Heart left ventricle (tissue), 16 donors: ENCODE data around the gene ARMH3. TPM values are rescaled to one million over a fixed set of nuclear protein-coding genes. Genes with fewer than 3 reads are reported as not detected.

Experiments
- ATAC-seq, 4 donors: fragments of 200-7000 bp; cut with Tn5 transposase; one replicate each; pipeline ENCODE4 v1.9.1; 2020 to 2022; ENCODE audit warnings: moderate library complexity in 4 of 4, mild to moderate bottlenecking in 3 of 4, moderate number of reproducible peaks in 1 of 4
- DNase-seq, 5 donors: peaks; one replicate each; pipeline ENCODE4 v3.0.0-alpha.2; 2020
- H3K27ac ChIP-seq, 12 donors: fragments of 200-600 bp; sonication (generic) in 4 of 12; one replicate each; pipeline versions ENCODE4 v1.5.0 to v1.8.0; 2016 to 2022; ENCODE audit warnings: mild to moderate bottlenecking in 2 of 12
- H3K27me3 ChIP-seq, 9 donors: fragments of 200-600 bp; sonication (generic) in 2 of 9; one replicate each; pipeline versions ENCODE4 v1.5.1 to v1.8.0; 2016 to 2022; ENCODE audit warnings: mild to moderate bottlenecking in 3 of 9
- H3K36me3 ChIP-seq, 9 donors: fragments of 200-600 bp; sonication (generic) in 2 of 9; one replicate each; pipeline versions ENCODE4 v1.5.0 to v1.8.0; 2018 to 2022; ENCODE audit warnings: mild to moderate bottlenecking in 2 of 9
- H3K4me1 ChIP-seq, 12 donors: fragments of 200-600 bp; sonication (generic) in 4 of 12; one replicate each; pipeline versions ENCODE4 v1.5.0 to v1.8.0; 2016 to 2022; ENCODE audit warnings: mild to moderate bottlenecking in 3 of 12
- H3K4me3 ChIP-seq, 12 donors: fragments of 200-600 bp; sonication (generic) in 4 of 12; one replicate each; pipeline versions ENCODE4 v1.5.0 to v1.8.0; 2017 to 2022; ENCODE audit warnings: mild to moderate bottlenecking in 9 of 12, moderate library complexity in 4 of 12
- H3K9me3 ChIP-seq, 12 donors: fragments of 200-600 bp; sonication (generic) in 4 of 12; one replicate each; pipeline versions ENCODE4 v1.5.0 to v1.8.0; 2016 to 2022; ENCODE audit warnings: mild to moderate bottlenecking in 1 of 12
- POLR2A ChIP-seq, 2 donors: fragments of 450-650 bp; IDR thresholded peaks; one replicate each; pipeline ENCODE4 v1.6.1; 2017; ENCODE audit warnings: antibody characterized with exemption in 2 of 2, mild to moderate bottlenecking in 2 of 2, moderate library complexity in 2 of 2
- WGBS, 4 donors: extraction: QIAGEN DNeasy Blood & Tissue Kit in 2 of 4; methylation state at CpG; one replicate each; pipeline versions ENCODE4 v1.1.5 to v1.1.7; 2013 to 2018; 5-methylcytosine and 5-hydroxymethylcytosine counted together
- intact Hi-C, 10 donors: fragments of 100-400 bp; cut with DNase I; formaldehyde crosslinking; loops; one replicate each; pipeline versions ENCODE4 v1.11.1 to v1.14.2; 2022
- polyA plus RNA-seq, 2 donors: library from polyadenylated mRNA; stranded (reverse); fragments of 200-250 nt; gene quantifications; one replicate each; pipeline ENCODE4 v1.2.3, GENCODE V29; 2013
- total RNA-seq, 9 donors: library from RNA; depleted of rRNA in 2 of 9; stranded (reverse); fragments of >200 nt in 2 of 9; fragmentation: NEBNext Ultra II Directional in 3 of 9; extraction: Animal tissue kit (Norgen Biotek cat#: 25700) in 3 of 9; gene quantifications; one replicate each; pipeline versions ENCODE4 v1.1.0 to v1.2.4, GENCODE V29; 2016 to 2023
- TF ChIP-seq, protein P1 (sequence below), 12 donors: fragments of 200-600 bp; sonication (generic) in 4 of 12; IDR thresholded peaks; one replicate each; pipeline versions ENCODE4 v1.5.0 to v1.8.0; 2018 to 2022; ENCODE audit warnings: antibody characterized with exemption in 12 of 12, mild to moderate bottlenecking in 5 of 12
- donor health status: ischemic (EF 13 %, LVEDD 7.1; RV severe dilation, severe dysfunction).
- donor health status: healthy with polysubstance abuse.
- donor health status: DM: no; HTN: yes; CAD: no.
- donor health status: DM: no; HTN: no; CAD: no.
- donor health status: ischemic (EF 25% LVEDD 6.9; RV normal size, moderate dysfunction).
- donor health status: ischemic (EF 25% LVEDD 5.7; RV mildly dilated, moderate dysfunction).
- donor health status: healthy.
- donor health status: DM: yes; HTN: yes; CAD: no.
- donor health status: ischemic (EF 35%, LVEDD 5.7; RV mildly dilated, moderate dysfunction).
- donor health status: nonischemic (EF 11% LVEDD 7.7; RV severe dilation, severe dysfunction).
- donor health status: DM: yes; HTN: yes; CAD: no.
- donor health status: PGD.
- donor health status: ischemic (EF 29% LVEDD 5.4; RV normal size, mild dysfunction).
- donor health status: nonischemic (EF 23%, LVEDD 6.1; RV moderate dilation, normal function).

The ARMH3 gene
- total and polyA plus RNA-seq, 11 donors, result 28.5 to 84.2 (median 43.9) TPM

DNA sequence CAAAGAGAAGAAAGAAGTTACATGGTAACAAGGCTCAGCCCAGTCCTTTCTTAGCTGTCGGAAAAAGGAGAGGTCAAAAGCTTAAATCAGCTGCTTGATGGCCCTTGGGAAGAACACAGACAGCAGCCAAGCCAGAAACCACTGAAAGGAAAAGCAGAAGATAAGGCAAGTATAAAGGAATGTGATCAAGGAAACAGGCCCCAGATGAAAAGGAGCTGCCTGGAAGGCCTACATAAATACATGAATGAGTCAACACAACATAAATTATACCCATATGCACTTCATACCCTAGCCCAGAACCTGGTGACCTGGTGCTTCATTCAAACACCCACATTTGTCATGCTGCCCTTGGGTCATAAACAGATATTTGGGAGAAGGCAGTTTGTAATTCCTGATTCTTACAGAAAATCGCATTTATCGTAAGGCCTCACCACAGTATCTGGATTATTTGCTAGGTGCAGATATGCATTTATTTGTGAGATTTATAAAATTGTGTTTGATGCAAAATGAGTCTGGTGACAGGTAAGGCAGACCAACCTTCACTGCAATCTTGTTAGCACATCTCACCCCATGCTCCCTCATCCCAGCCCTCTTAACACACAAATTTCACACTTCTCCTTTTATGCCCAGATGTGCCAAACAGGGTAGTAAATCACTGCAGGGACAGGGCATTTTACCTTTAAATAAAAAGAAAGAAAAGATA is 117.5 kb downstream of the ARMH3 start:
- Histone ChIP-seq H3K4me3 (peak overlapping the region in 10 of 12 donors; percentile 4 to 52 (median 28)), H3K9me3 (no peaks in the 10 kb centered on the region), H3K36me3 (peaks cover 0 to 13% (median 0%) of the 10 kb centered on the region in 9 donors), H3K27ac (peak overlapping the region; percentile 61 to 88 (median 78)), H3K4me1 (peaks cover 0 to 77% (median 39%) of the 10 kb centered on the region in 12 donors), H3K27me3 (no peaks in the 10 kb centered on the region)
- peak in 3 of 4 donors; percentile 30 to 55 (median 38) for ATAC-seq
- intact Hi-C loops, result loop anchor here in 2 of 10 donors (2.0 to 5.0 kb wide), 2 partner anchors 22 to 36 kb away; no protein-coding TSS in a partner anchor
- peak in 1 of 5 donors; percentile 13 for DNase-seq
- TF ChIP-seq, protein P1, sequence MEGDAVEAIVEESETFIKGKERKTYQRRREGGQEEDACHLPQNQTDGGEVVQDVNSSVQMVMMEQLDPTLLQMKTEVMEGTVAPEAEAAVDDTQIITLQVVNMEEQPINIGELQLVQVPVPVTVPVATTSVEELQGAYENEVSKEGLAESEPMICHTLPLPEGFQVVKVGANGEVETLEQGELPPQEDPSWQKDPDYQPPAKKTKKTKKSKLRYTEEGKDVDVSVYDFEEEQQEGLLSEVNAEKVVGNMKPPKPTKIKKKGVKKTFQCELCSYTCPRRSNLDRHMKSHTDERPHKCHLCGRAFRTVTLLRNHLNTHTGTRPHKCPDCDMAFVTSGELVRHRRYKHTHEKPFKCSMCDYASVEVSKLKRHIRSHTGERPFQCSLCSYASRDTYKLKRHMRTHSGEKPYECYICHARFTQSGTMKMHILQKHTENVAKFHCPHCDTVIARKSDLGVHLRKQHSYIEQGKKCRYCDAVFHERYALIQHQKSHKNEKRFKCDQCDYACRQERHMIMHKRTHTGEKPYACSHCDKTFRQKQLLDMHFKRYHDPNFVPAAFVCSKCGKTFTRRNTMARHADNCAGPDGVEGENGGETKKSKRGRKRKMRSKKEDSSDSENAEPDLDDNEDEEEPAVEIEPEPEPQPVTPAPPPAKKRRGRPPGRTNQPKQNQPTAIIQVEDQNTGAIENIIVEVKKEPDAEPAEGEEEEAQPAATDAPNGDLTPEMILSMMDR (IDR thresholded peaks at IDR 0.05), result no peak
- 66 to 76% (median 71%) methylated on average over 3 of the region's 3 CpGs for WGBS, 4 donors

DNA sequence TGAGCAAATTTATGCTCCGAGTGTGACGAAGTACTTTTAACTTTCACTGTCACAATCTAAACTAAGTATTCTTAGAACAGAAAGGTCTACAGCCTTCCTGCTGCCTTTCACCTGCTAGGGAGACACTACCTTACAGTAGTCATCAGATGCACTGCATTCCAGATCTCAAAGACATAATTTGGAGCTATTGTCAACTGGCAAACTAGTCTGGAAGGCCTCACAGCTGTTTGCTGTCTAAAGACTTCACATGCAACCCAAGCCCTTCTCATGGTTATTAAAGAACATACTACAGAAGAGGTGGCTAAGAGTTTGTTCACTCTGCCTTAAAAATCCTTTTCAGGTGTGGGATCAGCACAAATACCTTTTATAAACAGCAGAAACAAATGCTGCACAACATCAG is 120.5 kb downstream of the ARMH3 start:
- Histone ChIP-seq H3K36me3 (peaks cover 0 to 16% (median 4%) of the 10 kb centered on the region in 9 donors), H3K9me3 (no peaks in the 10 kb centered on the region), H3K27ac (peak overlapping the region in 11 of 12 donors; percentile 0 to 87 (median 39)), H3K27me3 (no peaks in the 10 kb centered on the region), H3K4me1 (peaks cover 0 to 56% (median 22%) of the 10 kb centered on the region in 12 donors), H3K4me3 (no peak overlapping the region)
- 62 to 69% (median 67%) methylated on average over 2 of the region's 2 CpGs for WGBS, 4 donors
- no peak for DNase-seq
- intact Hi-C loops, result loop anchor here in 1 of 10 donors (5.0 kb wide), 1 partner anchor 33 kb away; no protein-coding TSS in a partner anchor
- ATAC-seq, result no peak
- TF ChIP-seq, protein P1 (IDR thresholded peaks at IDR 0.05), result no peak
- no peak for TF ChIP-seq POLR2A (IDR thresholded peaks at IDR 0.05)

DNA sequence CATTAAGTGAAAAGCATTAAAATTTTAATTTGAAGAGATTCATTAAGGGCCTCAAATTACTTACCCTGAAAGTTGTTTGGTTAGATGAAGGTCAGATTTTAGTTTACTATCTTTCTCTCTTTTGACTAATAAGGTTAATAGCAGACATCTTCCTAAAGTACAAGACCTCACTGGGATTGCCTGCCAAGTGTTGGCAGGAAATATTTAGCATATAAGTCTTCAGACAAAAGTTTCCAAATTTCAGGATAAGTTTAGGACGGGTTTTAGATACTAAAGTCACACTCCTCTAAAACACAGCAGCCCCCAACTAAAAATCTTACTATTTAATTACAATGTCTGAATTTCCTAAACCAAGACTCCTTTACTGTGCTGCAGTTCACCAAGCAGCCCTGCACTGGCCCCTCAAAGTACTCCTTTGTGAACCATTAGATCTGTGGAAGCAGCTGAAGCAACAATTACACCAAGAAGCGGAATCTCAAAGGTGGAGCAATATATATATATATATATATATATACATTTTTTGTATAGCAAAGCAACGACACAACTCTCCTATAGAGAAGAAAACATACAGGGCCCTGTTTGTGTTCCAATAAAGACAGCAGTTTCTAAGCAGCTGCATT is 121.2 kb downstream of the ARMH3 start:
- H3K36me3 ChIP-seq, result peaks cover 0 to 14% (median 4%) of the 10 kb centered on the region in 9 donors
- no peak for ATAC-seq
- H3K4me3 ChIP-seq, result no peak overlapping the region
- H3K27me3 ChIP-seq, result no peaks in the 10 kb centered on the region
- TF ChIP-seq, protein P1 (IDR thresholded peaks at IDR 0.05), result no peak
- no peak for TF ChIP-seq POLR2A (IDR thresholded peaks at IDR 0.05)
- peak overlapping the region in 11 of 12 donors; percentile 0 to 87 (median 36) for H3K27ac ChIP-seq
- WGBS, 4 donors, result 56 to 62% (median 60%) methylated on average over 3 of the region's 3 CpGs
- intact Hi-C loops, result loop anchor here in 1 of 10 donors (5.0 kb wide), 1 partner anchor 32 kb away; no protein-coding TSS in a partner anchor
- peaks cover 0 to 51% (median 20%) of the 10 kb centered on the region in 12 donors for H3K4me1 ChIP-seq
- H3K9me3 ChIP-seq, result no peaks in the 10 kb centered on the region
- DNase-seq, result no peak

DNA sequence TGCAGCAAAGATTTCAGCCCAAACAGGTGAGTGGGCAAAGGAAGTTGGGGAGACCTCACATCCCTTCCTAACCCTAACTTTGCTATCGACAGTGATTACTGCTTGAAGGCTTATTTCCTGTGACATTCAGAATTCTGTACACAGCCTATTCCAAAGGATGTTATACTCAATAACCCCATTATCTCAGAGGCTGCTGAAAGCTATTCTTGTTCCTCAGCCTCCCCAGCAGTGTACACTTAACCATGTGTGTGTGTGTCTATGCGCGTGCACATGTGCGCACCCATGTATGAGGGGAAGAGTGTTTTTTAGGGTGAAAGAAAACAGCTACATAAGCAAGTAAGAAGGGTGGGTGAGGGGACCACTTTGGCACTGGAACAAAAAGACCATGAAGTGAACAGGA is 122.0 kb downstream of the ARMH3 start:
- Histone ChIP-seq H3K4me3 (no peak overlapping the region), H3K36me3 (peaks cover 0 to 14% (median 4%) of the 10 kb centered on the region in 9 donors), H3K4me1 (peaks cover 0 to 44% (median 15%) of the 10 kb centered on the region in 12 donors), H3K27ac (peak overlapping the region in 4 of 12 donors; percentile 4 to 82 (median 36)), H3K9me3 (no peaks in the 10 kb centered on the region), H3K27me3 (no peaks in the 10 kb centered on the region)
- ATAC-seq, result peak in 2 of 4 donors; percentile 32 to 35
- intact Hi-C loops, result no loop called here
- DNase-seq, result no peak
- no peak for TF ChIP-seq POLR2A (IDR thresholded peaks at IDR 0.05)
- TF ChIP-seq, protein P1 (IDR thresholded peaks at IDR 0.05), result no peak
- 73 to 85% (median 79%) methylated on average over 4 of the region's 4 CpGs for WGBS, 4 donors
